DMS153 (cell line): ENCODE results near the gene ACBD3.
"Not testable (repeated sequence)": the region's sequence is repeated elsewhere in the genome, so short reads cannot be mapped to it uniquely, and the experiment has no call there.

Source experiments
- DNase-seq: peaks from one replicate; lab custom pipeline; 2025; lab: John Stamatoyannopoulos, UW

The ACBD3 gene

DNA sequence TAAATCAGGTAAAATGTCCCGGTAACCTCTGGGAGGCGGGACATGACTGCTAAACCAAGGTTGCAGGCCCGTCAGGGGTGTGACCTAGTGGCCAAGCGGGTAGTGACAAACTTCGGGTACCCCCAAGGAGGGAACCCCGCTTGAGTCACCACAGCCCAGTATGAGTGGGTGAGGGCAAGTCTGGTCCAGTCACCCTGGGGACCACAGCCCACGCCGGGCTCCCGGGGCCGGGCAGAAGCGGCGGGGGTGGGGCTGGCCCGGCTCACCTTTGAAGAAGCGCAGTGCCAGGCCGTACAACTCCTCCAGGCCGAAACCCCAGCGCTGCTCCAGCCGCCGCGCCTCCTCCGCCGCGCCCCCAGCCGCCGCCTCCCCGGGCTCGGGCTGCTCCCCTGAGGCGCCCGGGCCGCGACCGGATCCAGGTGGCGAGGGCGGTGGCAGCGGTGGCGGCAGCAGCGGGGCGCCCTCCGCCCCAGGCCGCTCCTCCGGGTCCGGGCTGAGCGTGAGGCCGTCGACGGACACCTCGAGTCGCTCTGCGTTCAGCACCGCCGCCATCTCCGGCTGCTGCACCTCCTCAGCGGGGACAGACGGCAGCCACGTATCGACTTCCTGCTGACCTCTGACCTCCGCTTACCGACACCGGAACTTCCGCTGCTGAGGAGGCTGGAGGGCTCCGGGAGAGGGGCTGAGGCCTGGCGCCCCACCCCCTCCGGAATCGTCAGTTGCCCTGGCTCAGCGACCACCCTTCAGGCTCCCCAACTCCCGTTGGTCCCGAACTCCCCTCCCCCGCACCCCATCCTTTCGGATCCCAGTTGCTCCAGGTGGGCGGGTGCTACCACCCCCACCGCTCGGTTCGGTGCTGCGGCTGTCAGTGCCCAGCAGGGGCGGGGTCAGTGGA, at the start of gene ACBD3:
ACBD3 (minus strand) TSS at position 618 of the 895 bp plus-strand sequence; CDS start at position 552, 66 bp downstream.
- peak; percentile 82 for DNase-seq

DNA sequence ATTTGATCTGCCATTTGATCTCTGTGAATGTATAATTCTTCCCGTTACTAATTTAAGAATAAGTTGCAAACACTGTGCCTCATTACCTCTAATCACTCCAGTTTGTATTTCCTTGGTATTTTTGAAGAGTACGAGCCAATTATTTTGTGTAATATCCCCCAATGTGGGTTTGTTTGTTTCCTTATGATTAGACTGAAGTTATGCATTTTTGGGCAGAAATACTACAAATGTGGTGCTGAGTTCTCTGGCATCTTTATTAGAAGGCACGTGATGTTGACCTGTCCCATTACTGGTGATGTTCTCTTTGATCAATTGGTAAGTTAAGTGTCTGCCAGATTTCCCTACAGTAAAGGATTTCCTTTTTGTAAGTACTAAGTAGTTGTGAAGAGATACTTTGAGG, 47.3 kb upstream of the ACBD3 start:
- DNase-seq = no peak

DNA sequence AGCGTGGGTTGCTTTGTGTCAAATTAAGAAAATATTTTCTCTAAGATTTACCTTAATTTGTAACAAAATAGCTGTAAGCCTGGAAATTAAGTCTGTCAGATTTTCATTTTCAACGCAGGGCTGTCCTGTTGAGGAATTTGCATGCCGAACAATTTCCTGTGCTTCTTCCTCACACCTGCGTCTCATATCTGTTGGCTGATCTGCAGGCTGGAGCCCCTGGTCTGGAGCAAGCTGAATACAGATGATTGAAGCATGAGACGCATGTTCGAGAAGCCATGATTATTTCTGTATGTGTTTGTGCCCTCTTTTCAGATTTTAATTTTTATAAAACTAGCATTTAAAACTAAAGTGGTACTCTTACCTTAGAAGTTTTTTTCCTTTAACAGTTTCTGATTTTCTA, 46.8 kb upstream of the ACBD3 start:
- DNase-seq = no peak

DNA sequence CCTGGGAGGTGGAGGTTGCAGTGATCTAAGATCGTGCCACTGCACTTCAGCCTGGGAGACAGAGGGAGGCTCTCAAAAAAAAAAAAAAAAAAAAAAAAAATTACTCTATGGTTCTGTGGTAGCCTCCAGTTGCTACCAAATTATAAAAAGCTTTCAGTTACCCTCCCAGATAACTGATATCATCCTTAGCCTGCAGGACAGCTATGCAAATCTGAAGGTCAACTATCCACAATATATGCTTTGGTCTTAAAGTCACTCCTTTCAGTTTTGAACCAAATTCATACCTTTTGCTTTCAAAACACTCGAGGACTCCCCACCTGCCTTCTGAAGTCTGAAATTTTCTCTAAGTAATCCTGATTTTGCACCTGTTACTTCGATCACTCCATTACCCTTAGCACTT, 40.1 kb upstream of the ACBD3 start:
- no peak for DNase-seq

DNA sequence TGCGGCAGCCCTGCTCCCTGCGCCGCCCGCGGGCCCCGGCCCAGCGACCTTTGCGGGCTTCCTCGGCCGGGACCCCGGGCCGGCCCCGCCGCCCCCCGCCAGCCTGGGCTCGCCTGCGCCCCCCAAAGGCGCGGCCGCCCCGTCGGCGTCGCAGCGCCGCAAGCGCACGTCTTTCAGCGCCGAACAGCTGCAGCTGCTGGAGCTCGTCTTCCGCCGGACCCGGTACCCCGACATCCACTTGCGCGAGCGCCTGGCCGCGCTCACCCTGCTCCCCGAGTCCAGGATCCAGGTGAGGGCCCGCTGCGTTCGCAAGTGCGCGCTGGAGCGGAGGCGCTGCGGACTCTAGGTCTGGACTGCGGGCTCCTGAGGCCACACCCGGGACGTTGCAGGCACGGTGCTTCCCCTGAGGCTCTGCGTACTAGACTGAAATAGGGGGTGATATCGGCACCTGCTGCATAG, 37.3 kb upstream of the ACBD3 start:
- DNase-seq = no peak

DNA sequence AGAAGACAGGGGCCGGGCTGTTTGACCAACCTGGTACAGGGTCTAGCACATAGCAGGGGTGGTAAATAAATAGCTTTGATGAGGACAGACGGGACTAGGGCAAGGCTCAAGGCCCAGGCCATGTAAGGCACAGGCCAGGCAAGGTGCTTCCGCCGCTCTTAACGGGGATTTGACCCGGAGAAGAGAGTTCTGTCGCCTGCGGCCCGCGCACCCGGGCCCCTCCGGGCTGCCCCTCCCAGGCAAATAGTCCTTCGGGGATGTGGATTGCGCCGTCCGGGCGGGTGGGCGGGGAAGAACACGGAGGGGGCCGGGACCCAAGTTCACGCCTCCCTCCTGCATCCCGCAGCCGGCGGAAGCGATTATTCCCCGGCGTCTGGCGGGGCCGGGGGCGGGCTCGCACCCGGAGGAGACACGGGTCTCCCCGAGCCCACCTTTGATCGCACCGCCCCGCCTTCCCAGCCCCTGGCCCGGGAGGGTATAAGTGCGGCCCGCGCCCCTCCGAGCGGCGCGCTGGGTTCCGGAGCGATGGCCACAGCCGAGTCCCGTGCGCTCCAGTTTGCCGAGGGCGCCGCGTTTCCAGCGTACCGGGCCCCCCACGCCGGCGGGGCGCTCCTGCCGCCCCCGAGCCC, 36.7 kb upstream of the ACBD3 start, which contains the start of gene MIXL1:
MIXL1 (plus strand) TSS at position 508 of the 629 bp plus-strand sequence; CDS start at position 526, 18 bp downstream.
- DNase-seq = no peak

DNA sequence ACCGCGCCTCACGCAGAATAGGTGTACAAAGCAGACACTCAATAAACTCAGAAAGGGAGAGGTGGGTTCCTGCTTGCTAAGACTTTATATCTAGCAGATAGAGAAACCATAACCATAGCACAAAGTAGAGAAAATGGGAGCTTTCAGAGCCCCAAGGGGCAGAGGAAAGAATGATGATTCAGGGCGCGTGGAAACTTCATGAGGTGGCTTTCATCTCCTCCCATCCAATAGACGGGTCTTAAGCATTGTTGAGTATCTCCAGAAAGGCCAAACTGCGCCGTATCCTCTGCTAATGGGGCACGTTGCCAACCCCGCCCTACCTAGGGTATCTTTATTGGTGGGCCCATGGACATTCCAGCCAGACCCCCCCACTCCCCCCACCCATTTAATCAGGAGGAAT, 36.1 kb upstream of the ACBD3 start:
- DNase-seq = no peak

DNA sequence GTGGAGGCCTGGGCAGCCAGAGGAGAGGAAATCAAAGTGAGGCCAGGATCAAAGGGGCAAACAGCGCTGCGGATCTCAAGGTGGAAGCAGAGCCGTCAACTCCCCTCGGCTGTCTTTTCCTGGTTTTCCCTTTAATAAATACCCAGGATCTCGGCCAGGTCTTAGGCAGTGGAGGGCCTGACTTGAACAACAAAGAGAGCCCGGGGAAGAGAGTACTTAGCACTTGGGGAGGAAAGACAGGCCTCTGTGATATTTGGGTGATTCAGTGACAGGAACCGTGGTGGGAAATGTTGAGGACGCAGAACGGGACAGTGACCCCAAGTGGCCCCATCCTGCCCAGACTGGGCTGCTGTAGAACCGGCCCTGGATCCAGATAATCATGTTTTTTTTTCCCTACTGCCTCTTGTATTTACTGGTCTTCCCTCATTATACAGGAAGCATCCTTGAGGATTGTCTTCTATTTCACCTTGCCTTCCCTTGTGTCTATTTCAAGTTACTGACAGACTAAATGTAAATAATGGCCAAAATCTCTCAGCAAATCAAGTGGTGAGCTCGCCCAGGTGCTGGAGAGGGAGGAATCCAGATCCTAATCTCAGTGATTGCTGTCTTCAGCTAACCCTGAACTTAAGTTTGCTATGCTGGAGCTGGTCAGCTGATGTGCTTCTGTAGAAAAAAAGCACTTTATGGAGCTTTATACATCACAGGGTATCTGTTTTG, 34.1 kb upstream of the ACBD3 start:
- DNase-seq = no peak

DNA sequence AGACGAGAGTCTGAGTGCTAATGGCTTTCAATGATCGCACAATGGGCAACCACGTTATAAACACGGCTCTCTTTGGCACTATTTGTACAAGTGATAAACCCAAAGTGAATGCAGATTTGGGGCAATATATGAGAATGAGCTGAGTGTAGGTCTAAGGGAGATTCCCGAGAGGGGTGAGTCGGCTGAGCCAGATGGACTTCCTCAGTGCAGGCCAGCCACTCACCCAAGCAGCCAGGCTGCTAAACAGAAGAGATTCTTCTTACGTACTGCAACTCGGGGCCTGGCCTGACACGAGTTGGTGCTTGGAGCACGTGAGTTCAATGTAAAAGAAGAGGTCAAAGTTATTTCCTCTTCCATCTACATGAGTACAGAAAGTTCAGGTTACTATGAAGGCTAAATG, 30.7 kb upstream of the ACBD3 start:
- no peak for DNase-seq

DNA sequence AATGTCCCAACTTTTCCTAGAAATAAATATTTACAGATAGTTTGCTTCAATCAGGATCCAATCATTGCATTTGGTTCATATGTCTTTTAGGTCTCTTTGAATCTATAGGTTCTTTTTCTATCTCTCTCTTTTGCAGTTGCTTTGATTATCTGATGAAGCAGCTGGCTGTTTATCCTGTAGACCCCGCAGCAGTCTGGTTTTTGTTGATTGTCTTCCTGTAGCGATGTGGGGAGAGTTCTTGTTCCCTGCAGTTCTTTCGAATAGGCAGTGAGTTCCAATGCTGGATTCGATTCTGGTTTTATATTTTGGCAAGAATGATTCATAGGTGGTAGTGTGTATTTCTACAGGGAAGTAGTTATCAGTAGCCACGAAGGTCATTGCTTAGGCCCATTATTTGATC, 29.5 kb upstream of the ACBD3 start:
- DNase-seq = no peak

DNA sequence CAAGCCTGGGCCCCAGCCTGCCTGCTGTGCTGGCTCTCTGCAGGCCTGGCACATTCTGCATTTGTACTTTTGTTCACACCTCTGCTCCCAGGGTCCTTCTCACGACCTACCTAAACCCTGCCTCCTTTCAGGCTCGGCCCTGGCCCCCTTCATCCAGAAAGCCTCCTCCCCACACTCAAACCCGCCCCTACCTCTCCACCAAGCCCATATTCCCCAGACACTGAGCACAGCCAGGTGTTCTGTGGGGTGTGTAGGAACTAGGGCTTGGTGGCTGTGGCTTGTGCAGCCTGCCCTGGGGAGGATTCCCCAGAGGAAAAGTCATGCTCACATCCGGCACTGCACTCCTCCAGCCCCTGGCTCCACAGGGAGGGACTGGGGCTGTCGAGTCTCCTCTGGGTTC, 28.7 kb upstream of the ACBD3 start:
- DNase-seq = no peak

DNA sequence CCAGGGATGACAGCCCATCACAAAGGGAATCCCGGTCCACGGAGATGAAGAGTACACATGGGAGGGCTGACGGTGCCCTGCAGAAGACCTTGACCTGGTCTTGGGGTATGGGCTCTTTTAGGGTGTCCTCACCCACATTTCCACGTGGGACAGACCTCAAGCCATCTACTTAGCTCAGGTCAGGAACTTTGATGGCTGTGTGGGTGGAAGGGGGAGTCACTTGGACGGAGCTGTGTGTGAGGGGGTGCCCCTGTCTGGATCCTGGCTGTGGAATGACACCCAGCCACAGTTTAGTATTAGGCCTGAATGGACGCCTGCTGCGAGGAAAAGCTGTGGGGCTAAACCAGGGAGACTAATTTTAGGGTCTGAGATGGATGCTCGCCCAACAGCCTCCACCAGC, 26.0 kb upstream of the ACBD3 start:
- no peak for DNase-seq

DNA sequence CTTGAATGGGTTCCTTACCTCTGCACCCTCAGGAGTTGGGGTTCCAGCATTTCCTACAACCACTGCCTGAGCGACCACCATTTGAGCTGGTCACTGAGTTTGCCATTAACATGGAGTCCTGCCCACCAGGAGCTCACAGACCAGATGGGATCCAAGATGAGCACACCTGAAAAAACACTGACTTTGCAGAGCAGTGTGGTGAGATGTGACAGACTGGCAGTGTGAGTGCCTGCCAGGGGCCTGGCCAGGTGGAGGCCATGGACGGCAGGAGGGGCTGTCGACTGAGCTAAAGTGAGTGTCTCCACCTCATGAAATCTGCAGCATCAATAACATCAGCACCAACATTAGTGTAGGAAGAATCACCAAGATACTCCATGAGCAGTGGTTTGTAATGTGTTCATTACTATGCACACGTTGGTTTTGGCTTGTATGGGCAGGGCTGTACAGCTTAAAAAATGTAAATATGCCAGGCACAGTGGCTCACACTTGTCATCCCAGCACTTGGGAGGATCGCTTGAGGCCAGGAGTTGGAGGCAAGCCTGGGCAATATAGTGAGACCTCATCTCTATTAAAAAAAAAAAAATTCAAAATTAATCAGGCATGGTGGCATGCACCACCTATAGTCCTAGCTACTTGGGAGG, 24.8 kb upstream of the ACBD3 start:
- no peak for DNase-seq

DNA sequence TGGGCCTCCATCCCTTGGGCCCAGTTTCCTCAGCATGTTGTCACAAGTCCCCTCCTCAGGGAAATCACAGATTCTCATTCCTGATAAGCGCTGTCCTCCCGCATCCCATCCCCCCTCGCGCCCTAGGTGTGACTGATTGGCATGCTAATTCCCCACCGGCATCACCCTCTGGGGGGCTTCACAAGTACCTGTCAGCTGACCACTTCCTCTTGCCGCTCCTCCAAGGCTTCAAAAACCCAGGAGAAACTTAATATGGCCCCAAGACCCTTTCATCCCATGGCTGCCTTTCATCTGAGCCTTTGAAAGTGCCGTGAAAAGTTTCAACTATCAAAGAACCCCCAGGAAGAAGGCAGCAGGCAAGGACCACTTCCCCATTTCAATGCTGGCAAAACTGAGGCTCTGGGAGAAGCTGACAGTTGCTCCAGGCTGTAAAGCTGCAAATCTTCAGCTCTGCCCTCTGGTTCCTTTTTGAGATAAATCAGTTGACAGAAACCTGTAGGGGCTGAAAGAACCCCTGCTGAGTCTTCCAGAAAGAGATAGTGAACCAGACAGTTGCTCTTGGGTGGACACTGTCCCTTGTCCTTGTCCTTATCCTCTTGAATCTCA, 24.1 kb upstream of the ACBD3 start:
- DNase-seq = no peak

DNA sequence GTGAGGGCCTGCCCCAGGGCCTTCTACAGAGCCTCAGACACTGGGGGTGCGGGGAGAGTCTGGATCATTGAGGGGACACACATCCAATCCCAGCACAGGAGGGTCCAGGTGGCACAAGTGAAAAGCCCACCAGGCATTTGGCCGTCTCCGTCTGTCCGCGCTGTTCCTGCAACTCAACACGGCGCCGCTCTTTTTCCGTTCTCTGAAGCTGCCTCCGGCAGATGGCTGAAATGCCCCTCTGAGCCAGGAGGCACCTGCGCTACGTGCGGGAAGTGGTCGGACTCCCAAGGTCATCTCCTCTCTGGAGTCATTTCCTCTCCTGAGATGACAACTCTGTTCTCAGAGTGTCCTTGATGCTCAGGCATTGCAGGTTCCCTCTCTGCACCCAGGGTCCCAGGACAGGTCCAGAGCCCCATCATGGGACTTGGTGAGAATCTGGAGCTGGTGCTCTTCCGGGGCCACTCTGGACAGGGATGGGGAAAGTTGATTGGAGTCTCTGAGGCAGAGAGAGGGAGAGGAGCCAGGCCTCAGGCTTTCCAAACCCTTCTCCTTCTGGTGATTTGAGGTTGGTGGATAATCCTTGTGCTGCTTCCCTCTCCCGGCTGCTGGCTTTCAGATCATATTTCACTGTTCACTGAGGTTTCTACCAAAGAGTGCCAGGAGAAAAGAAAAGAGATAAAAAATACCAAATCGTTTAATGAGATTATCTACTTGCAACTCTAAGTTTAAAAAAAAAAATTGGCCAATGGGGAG, 22.9 kb upstream of the ACBD3 start:
- no peak for DNase-seq

DNA sequence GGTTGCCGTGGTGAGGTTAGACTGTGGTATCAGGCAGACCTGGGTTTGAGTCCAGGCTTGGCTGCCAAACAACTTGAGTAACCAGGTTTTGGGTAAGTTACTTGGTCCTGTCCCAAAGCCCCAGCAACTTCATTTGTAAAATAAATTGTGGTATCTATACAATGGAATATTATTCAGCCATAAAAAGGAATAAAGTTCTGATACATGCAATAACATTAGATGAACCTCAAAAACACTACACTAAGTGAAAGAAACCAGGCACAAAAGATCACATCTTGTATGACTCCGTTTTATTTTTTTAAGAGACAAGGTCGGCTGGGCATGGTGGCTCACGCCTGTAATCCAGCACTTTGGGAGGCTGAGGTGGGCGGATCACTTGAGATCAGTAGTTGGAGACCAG, 20.5 kb upstream of the ACBD3 start:
- no peak for DNase-seq

DNA sequence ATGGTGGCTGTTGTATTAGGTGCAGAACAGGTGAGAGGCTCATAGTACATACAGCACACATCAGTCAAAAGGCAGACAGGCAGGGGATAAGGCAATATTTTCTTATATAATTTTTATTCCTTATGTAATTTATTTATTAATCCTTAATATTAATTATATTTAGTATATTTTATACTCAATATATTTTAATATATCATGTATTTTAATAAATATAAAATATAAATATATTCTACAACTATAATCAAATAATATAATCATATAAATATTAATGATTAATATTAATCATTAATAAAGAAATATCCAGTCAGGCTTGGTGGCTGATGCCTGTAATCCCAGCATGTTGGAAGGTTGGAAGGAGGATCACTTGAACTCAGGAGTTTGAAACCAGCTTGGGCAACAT, 17.7 kb upstream of the ACBD3 start:
- DNase-seq = no peak

DNA sequence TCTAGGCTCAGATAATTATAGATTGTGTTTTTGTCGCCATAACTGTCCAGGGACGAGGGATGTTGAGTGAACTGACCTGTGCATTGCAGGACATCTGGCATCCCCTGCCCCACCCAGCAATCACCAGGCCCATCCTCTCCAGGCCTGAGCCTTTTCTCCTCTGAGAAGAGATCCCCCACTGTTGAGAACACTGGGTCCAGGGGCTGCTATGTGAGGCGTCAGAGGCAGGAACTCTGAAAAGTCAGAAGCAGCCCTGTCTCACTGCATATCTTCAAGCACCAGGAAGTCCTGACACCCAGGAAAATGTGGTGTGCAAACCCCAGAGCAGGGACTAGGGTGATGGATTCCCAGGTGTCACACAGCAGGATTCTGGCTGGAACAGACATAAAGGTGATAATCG, 17.1 kb upstream of the ACBD3 start:
- no peak for DNase-seq

DNA sequence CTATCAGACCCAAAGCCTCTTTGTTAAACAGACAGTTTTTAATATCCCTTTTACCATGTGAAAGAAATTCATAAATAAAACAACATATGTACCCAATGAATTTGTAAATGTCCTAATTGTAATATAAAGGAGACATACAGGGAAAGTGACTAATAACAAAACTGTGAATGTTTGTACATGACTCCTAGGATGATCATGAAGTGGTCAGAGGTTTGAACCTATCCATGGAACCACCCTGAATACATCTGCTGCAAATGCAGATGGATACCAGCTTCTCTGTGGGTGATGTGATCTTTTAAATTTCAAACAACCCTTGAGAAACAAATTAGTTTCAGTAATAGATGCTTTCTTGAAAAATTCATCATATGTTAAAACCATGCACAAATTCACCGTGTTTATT, 16.7 kb upstream of the ACBD3 start:
- no peak for DNase-seq

DNA sequence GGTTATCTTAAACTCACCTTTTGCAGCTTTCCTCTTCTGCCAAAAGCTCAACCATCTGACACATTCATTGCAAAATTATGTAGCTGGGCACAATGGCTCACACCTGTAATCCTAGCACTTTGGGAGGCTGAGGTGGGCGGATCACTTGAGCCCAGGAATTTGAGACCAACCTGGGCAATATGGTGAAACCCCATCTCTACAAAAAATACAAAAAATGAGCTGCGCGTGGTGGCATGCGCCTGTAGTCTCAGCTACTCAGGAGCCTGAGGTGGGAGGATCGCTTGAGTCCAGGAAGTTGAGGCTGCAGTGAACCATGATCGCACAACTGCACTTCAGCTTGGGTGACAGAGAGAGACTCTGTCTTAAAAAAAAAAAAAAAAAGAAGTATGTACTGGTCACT, 16.1 kb upstream of the ACBD3 start:
- DNase-seq = not testable (repeated sequence)

DNA sequence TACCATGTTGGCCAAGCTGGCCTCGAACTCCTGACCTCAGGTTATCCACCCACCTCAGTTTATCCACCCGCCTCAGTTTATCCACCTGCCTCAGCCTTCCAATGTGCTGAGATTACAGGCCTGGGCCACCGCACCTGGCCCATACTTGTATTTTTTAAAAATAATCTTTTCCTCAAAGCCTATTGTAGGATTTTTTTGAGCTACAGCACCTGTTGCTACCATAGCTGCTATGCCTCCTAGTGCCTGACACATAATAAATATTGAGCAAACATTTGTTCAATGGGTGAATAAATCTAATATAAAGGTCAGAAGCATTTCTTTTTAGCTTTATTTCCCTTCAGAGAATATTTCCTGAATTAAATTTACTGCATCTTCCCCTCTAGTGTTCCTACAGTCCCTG, 15.7 kb upstream of the ACBD3 start:
- no peak for DNase-seq
